AG09319 (cell line): ENCODE measurements around the gene P2RY2.

ENCODE experiments used
- DNase-seq: peaks from one replicate; pipeline ENCODE4 v3.0.0-alpha.2; 2010; ENCODE audit warnings: low read depth; ENCODE audit errors: extremely low read depth
- TF ChIP-seq, protein P1 (sequence below): IDR thresholded peaks from 2 replicates; pipeline ENCODE4 v1.5.1; 2011; ENCODE audit warnings: low read depth, mild to moderate bottlenecking, inconsistent platforms, low read length, moderate library complexity

Gene P2RY2

GRCh38 chr11:73174495-73174791 lies 43.6 kb upstream of the P2RY2 start:
- TF ChIP-seq, protein P1, sequence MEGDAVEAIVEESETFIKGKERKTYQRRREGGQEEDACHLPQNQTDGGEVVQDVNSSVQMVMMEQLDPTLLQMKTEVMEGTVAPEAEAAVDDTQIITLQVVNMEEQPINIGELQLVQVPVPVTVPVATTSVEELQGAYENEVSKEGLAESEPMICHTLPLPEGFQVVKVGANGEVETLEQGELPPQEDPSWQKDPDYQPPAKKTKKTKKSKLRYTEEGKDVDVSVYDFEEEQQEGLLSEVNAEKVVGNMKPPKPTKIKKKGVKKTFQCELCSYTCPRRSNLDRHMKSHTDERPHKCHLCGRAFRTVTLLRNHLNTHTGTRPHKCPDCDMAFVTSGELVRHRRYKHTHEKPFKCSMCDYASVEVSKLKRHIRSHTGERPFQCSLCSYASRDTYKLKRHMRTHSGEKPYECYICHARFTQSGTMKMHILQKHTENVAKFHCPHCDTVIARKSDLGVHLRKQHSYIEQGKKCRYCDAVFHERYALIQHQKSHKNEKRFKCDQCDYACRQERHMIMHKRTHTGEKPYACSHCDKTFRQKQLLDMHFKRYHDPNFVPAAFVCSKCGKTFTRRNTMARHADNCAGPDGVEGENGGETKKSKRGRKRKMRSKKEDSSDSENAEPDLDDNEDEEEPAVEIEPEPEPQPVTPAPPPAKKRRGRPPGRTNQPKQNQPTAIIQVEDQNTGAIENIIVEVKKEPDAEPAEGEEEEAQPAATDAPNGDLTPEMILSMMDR: no peak
- no peak for DNase-seq

GRCh38 chr11:73175551-73176144 lies 42.4 kb upstream of the P2RY2 start:
- no peak for DNase-seq
- TF ChIP-seq, protein P1: no peak

DNA sequence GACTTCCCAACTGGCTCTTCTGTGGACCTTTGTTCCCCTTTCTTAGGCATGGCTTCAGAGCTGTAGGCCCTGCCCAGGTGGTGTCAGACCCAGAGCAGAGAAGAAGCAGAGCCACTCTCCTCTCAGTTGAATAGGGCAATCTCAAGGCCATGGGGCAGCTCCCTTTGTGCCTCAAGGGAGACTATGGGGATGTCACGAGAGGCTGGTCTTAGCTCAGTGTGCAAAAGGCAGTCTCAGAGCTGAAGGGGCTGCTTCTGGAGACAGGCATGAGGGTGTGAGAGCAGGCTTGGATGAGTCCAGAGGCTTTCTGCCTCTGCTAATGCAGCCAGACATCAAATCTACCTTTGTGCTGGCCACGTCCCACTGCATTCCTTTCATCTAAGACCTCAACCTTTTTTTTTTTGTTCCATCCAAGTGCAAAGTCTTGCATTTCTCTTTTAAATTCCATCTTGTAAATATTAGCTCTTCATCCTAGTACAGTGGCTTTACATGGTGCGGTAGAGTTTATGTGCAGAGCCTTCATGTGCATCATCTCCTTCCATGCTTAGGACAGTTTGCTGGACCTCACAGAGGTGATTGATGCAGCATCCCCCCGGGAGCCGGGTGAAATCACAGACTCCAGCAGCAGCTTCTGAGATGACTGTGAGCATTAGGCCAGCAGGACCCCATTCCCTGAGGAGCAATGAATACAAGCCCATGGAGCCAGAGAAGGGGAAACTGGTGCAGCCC lies 41.8 kb upstream of the P2RY2 start:
- DNase-seq: no peak
- TF ChIP-seq, protein P1: no peak

DNA sequence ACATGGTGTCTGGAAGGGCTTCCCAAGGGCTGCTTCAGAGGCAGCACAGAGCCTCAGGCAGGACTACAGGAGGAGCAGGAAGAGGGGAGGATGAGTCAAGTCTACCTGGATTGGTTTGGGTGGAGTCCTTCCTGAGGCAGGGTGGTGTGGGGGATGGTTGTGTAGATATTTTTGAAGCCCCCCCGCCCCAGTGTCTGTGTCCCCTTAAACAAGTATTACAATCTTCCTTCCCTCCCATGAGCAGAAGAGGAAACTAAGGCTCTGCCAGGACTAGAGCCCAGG lies 41.3 kb upstream of the P2RY2 start:
- TF ChIP-seq, protein P1: no peak
- no peak for DNase-seq

- DNase-seq: no peak
- TF ChIP-seq, protein P1: no peak
Measured at GRCh38 chr11:73177380-73177777, 40.7 kb upstream of the P2RY2 start.

DNA sequence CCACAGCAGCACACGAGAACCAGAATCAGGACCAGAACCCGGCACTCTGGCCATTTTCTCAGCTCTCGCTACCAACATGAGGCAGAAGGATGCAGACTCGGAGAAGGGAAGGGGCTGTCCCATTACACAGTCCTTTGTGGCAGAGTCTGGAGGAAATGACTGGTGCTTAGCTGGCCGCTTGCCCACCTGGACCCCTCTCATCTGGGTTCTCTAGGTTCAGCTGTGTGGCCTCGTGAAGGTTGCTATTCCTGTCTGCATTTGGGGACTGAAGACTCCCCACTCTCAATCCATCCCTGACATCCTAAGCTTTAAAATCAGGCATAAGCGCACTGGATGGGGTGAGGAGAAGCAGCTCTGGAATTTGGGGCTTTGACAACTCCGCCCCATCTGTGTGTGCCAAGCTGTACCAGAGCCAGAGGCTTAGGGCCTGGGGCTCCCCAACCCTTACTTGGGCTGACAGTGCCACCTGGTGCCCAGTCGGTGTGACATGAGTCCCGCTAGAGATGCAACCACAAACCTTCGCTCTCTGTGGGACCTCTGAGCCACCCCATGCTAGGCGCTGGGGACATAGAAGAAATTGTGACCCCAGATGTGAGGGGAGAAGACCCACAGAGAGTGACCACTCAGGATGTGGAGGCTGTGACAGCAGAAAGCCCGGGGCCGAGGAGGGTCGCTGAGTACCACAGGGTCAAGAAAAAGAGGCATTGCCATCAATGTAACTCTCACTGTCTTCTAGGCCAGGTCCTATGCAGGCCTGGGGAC lies 40.1 kb upstream of the P2RY2 start:
- TF ChIP-seq, protein P1: peak; percentile 81
- peak; percentile 77 for DNase-seq

- TF ChIP-seq, protein P1: no peak
- no peak for DNase-seq
Measured at GRCh38 chr11:73178681-73179080, 39.4 kb upstream of the P2RY2 start.
